GM12892 (cell line): ENCODE results near the gene ACLY.

Experiments used
- POLR2A ChIP-seq: IDR thresholded peaks from 2 replicates; pipeline ENCODE4 v1.6.1; 2011; ENCODE audit warnings: low read depth, low read length, control low read depth
- POLR2AphosphoS5 ChIP-seq: IDR thresholded peaks from 2 replicates; pipeline ENCODE4 v1.6.1; 2011; ENCODE audit warnings: low read depth, low read length, control low read depth
- TAF1 ChIP-seq: IDR thresholded peaks from 2 replicates; pipeline ENCODE4 v1.6.1; 2011; ENCODE audit warnings: low read depth, mild to moderate bottlenecking, control low read depth, low read length, borderline replicate concordance

DNA sequence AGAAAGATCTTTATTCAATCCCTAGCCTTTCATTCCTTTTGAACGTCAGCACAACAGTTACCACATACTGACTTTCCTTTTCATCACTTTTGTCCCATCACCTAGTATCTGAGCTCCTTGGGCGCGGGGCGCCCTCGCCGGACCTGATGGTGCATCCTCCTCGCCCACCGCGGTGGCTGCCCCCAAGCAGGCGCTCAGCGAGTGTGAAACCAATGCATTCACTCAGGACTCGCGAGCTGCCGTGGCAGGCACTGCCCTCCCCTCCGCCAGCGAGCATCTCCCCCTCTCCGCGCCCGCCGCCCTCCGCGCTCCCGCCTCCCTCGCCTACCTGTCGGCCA, 54.3 kb downstream of the ACLY start:
- no peak for TF ChIP-seq POLR2AphosphoS5
- TF ChIP-seq POLR2A: no peak
- no peak for TF ChIP-seq TAF1
